ENCODE results near the gene ST6GALNAC5. TPM values are rescaled to one million over a fixed set of nuclear protein-coding genes. Genes with fewer than 3 reads are reported as not detected.

The ST6GALNAC5 gene
- polyA plus RNA-seq, 3 donors, result not detected

GRCh38 chr1:77103486-77103885, 236.2 kb downstream of the ST6GALNAC5 start:
- Histone ChIP-seq H3K4me3 (replicated peaks in 1 of 3; ENCODE audit: low read depth in 2 of 3, low read length in 3 of 3) (no peak overlapping the region), H3K36me3 (replicated peaks in 1 of 2; ENCODE audit: control insufficient read depth in 1 of 2, insufficient read depth in 2 of 2, low read length in 2 of 2) (no peaks in the 10 kb centered on the region), H2AFZ (ENCODE audit: insufficient read depth, low read depth, low read length, poor library complexity, severe bottlenecking) (no peak overlapping the region), H3K9me3 (replicated peaks in 1 of 2; ENCODE audit: control insufficient read depth in 1 of 2, insufficient read depth in 1 of 2, low read length in 2 of 2) (no peaks in the 10 kb centered on the region), H3K4me2 (replicated peaks; ENCODE audit: extremely low read depth, low read length, poor library complexity, severe bottlenecking) (no peak overlapping the region), H3K4me1 (ENCODE audit: control insufficient read depth in 1 of 2, insufficient read depth in 2 of 2, low read length in 2 of 2) (no peaks in the 10 kb centered on the region), H3K27ac (ENCODE audit: low read depth in 1 of 2, low read length in 2 of 2) (no peak overlapping the region), H3K79me2 (ENCODE audit: insufficient read depth, low read length) (no peaks in the 10 kb centered on the region), H3K27me3 (ENCODE audit: control insufficient read depth in 2 of 2, insufficient read depth in 2 of 2, low read length in 2 of 2) (no peaks in the 10 kb centered on the region), H3K9ac (ENCODE audit: insufficient read depth, low read length, poor library complexity, severe bottlenecking) (no peak overlapping the region), H4K20me1 (ENCODE audit: insufficient read depth, low read length) (no peaks in the 10 kb centered on the region)
- H3K9me3 Mint-ChIP-seq, result peaks cover 0 to 2% (median 0%) of the 10 kb centered on the region in 7 donors
- no peaks in the 10 kb centered on the region for H3K27me3 Mint-ChIP-seq (ENCODE audit: low read depth in 3 of 3)
- no peak for TF ChIP-seq CTCF (IDR thresholded peaks at IDR 0.05)
- intact Hi-C loops (cut with micrococcal nuclease), result no loop called here
- 80% methylated on average over 1 of the region's 4 CpGs for WGBS (ENCODE audit: insufficient coverage)
- H3K4me1 Mint-ChIP-seq, result no peaks in the 10 kb centered on the region
- H3K4me3 Mint-ChIP-seq, result no peak overlapping the region
- peaks cover 2 to 10% of the 10 kb centered on the region in 2 donors for H3K36me3 Mint-ChIP-seq
- DNase-seq, result no peak
- no peak overlapping the region for H3K27ac Mint-ChIP-seq

- Mint-ChIP-seq H3K36me3 (peaks cover 5 to 12% of the 10 kb centered on the region in 2 donors), H3K27ac (no peak overlapping the region), H3K9me3 (peaks cover 0 to 2% (median 2%) of the 10 kb centered on the region in 7 donors), H3K4me1 (no peaks in the 10 kb centered on the region), H3K27me3 (ENCODE audit: low read depth in 3 of 3) (no peaks in the 10 kb centered on the region), H3K4me3 (no peak overlapping the region)
- WGBS (ENCODE audit: insufficient coverage), result 100% methylated on average over 5 of the region's 10 CpGs
- intact Hi-C loops (cut with micrococcal nuclease), result no loop called here
- Histone ChIP-seq H3K79me2 (ENCODE audit: insufficient read depth, low read length) (no peaks in the 10 kb centered on the region), H3K4me1 (ENCODE audit: control insufficient read depth in 1 of 2, insufficient read depth in 2 of 2, low read length in 2 of 2) (no peaks in the 10 kb centered on the region), H3K27ac (ENCODE audit: low read depth in 1 of 2, low read length in 2 of 2) (no peak overlapping the region), H3K27me3 (ENCODE audit: control insufficient read depth in 2 of 2, insufficient read depth in 2 of 2, low read length in 2 of 2) (no peaks in the 10 kb centered on the region), H3K4me2 (replicated peaks; ENCODE audit: extremely low read depth, low read length, poor library complexity, severe bottlenecking) (no peak overlapping the region), H3K36me3 (replicated peaks in 1 of 2; ENCODE audit: control insufficient read depth in 1 of 2, insufficient read depth in 2 of 2, low read length in 2 of 2) (no peaks in the 10 kb centered on the region), H4K20me1 (ENCODE audit: insufficient read depth, low read length) (no peaks in the 10 kb centered on the region), H3K9ac (ENCODE audit: insufficient read depth, low read length, poor library complexity, severe bottlenecking) (no peak overlapping the region), H2AFZ (ENCODE audit: insufficient read depth, low read depth, low read length, poor library complexity, severe bottlenecking) (no peak overlapping the region), H3K9me3 (replicated peaks in 1 of 2; ENCODE audit: control insufficient read depth in 1 of 2, insufficient read depth in 1 of 2, low read length in 2 of 2) (no peaks in the 10 kb centered on the region), H3K4me3 (replicated peaks in 1 of 3; ENCODE audit: low read depth in 2 of 3, low read length in 3 of 3) (no peak overlapping the region)
- no peak for DNase-seq
- TF ChIP-seq CTCF (IDR thresholded peaks at IDR 0.05), result no peak
Observed at GRCh38 chr1:77104672-77105071, 237.4 kb downstream of the ST6GALNAC5 start.

Small RNA genes within 50 kb of the gene (small RNA-seq; reads per million reads assigned to genes)
- not detected for gene MIR7156 (ENCODE audit: insufficient read length, low read depth)
